Stimulated activated CD4-positive, alpha-beta T cell treated with anti-CD3 and anti-CD28 coated beads, Interleukin-4, amount 100 ng/mL, for 48 hours (primary cell): ENCODE measurements around the gene CFAP92.

Source experiments
- DNase-seq, 2 donors: peaks; one replicate each; pipeline ENCODE4 v3.0.0-alpha.2; 2020; ENCODE audit warnings: low read depth in 2 of 2

The CFAP92 gene

GRCh38 chr3:129005526-129006303, 11.8 kb upstream of the CFAP92 start:
- DNase-seq: no peak

- no peak for DNase-seq
Measured at GRCh38 chr3:129004639-129005295, 10.9 kb upstream of the CFAP92 start.

GRCh38 chr3:129003578-129004112, 9.8 kb upstream of the CFAP92 start:
- peak in 1 of 2 donors; percentile 23 for DNase-seq

DNA sequence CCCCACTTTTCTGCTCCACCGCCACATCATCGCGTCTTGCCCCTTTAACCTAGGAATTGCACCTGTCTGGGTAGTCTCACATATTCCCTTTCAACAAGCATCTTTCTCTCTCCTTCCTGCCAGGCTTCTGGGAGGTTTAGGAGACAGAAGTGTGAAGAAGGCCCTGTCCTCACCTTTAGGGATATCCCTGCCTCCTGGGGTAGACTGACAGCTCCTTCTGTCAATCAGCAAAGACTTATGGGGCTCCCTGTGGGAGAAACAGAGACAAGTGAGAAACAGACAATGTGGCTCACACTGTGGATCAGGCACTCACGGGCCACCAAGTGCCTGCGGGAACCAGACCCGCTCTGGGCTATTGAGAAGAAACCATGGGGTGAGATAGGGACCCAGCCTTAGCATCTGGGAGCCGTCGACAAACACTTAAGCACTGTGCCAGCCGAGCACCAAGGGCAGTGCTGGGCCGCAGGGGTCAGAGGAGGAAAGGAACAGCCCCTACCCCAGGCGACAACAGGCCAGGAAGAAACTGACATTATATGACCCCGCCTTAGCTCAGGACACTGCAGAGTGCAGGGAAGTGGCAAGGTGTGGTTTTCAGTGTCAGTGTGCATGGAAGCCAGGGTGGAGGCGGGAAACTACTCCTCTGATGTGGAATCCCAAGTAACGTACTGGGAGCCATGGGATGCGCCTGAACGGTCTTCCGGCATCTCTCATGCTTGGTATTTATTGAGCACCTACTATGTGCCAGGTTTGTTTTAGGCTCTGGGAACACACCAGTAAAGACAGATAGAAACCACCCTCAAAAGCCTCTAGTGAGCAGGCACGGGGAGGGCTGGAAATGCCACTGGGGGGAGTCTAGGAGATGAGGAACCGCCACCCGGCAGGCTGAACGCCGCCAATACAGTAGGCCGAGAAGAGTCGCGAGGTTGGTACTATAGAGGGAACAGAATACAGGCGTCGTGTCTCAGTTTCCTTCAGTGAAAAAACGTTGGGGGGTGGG, 9.0 kb upstream of the CFAP92 start:
- no peak for DNase-seq

DNA sequence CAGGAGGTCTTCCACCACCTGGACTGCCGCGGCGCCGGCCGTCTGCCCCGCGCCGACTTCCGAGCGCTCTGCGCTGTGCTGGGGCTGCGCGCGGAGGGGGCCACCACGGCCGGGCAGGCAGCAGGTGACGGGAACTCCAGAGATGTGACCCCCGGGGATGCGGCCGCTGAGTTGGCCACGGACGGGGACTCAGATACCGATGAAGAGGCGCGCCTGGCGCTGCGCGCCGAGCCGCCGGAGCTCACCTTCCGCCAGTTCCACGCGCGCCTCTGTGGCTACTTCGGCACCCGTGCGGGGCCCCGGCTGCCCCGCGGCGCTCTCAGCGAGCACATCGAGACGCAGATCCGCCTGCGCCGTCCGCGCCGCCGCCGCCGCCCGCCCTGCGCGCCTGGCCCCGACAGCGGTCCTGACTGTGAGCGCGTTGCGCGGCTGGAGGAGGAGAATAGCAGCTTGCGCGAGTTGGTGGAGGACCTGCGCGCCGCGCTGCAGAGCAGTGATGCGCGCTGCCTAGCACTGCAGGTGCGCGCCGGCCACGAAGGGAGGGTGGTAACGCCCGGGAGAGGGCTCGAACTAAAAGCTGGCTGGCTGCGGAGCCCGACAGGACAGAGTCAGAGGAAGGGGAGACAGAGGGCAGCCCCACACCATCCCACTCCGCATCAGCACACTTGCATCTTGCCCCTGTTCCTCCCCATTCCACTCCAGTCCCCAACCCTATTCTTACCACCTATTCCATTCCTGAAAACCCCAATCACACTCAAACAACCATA, 8.1 kb upstream of the CFAP92 start:
- peak in 1 of 2 donors; percentile 45 for DNase-seq

- DNase-seq: no peak
Measured at GRCh38 chr3:129001101-129001805, 7.4 kb upstream of the CFAP92 start, which contains the start of gene EFCC1. Gene EFCC1, plus strand, starts transcription at chr3:129001304. Its CDS starts 325 bp downstream, at chr3:129001629.

DNA sequence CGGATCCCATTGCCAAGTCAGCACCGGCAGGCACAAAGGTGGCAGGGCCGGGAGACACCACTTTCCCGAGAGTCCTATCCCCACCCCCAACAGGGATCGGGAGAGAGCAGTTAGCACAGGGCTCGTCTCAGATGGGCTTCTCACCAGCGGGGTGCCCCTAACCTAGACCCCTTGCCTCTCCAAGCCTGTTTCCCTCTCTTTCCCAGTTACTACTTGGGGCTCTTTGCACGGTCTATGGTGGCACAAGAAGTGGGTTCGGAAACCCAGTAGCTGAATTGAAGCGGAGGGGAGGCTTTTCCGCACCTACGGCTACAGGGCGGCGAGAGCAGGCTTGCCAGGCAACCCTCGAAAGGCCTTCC, 6.8 kb upstream of the CFAP92 start:
- DNase-seq: no peak

DNA sequence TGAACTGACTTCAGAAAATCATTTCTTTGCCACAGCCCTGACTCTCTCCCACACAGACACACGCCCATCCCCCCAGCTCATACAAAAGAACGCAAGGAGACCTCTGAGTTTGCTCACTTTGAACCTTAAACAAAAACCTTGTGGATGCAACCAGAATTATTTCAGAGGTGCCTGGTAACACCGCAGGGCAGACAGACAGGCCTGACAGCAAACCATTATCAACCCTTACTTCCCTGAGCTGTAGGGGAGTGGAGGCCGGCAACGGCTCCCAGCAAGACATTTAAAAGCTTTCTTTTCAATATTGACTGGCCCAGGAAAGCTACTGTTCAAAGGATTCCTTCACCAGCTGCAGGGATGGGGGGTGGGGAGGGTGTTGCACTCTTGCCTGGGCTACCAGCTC, 5.2 kb upstream of the CFAP92 start:
- no peak for DNase-seq

- no peak for DNase-seq
Measured at GRCh38 chr3:128998561-128998960, 4.7 kb upstream of the CFAP92 start.

DNA sequence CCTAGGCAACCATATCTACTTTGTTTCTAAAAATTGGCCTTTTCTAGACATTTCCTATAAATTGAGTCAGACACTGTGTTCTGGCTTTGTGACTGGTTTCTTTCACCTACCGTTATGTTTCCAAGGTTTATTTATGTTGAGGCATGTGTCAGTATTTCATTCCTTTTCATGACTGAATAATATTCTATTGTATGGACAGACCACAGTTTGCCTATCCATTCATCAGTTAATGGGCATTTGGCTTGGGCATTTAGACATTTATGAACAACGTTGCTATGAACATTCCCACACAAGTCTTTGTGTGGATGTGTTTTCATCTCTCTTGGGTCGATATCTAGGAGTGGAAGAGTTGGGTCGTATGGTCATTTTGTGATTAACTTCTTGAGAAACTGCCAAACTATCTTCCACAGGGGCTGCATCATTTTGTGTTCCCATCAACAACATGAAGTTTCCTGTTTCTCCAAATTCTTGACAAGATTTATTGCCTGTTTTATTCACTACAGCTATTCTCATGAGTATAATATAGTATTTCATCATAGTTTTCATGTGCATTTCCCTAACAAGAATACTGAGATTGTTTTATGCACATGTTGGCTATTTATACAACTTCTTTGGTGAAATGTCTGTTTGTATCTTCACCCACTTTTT, 3.7 kb upstream of the CFAP92 start:
- no peak for DNase-seq

GRCh38 chr3:128996726-128997125, 2.9 kb upstream of the CFAP92 start:
- no peak for DNase-seq

DNA sequence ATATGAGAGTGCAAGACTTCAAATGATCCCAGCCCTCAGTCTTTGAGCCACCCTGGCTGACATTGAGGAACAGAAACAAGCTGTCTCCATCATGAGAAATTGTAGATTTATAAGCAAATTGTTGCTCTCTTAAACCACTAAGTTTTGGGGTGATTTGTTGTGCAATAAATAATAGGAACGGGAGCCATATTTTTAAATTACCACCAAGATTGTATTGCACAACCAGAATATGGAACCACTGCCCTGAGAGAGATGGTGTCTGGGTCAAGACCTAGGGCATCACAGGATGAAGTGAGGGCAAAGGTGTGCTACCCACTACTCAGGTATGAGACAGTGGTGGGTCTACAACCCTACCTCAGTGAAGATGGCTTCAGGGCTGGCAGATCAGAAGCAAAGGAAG, 2.3 kb upstream of the CFAP92 start:
- no peak for DNase-seq

DNA sequence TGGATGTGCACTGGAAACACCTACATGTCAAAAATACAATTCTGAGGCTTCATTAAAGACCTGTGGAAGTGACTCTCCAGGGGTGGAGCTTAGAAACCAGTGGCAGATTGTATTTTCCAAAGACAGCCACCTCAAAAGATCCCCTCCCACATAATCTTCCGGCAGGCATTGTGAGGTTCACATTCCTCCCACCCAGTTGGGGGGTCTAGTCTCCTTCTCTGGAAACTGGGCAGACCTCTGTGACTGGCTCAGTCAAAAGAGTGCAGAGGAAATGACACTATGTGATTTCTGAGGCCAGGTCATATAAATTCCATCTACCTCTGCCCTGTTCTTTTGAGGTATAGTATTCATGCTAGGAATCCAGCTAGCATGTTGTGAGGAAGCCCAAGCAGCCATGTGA, 1.9 kb upstream of the CFAP92 start:
- DNase-seq: no peak

- DNase-seq: no peak
Measured at GRCh38 chr3:128994581-128995546, 988 bp upstream of the CFAP92 start.

- DNase-seq: no peak
Measured at GRCh38 chr3:128994173-128994512, 267 bp upstream of the CFAP92 start.

- DNase-seq: no peak
Measured at GRCh38 chr3:128992926-128993460, 883 bp downstream of the CFAP92 start.

- no peak for DNase-seq
Measured at GRCh38 chr3:128991355-128991895, 2.5 kb downstream of the CFAP92 start.

- DNase-seq: no peak
Measured at GRCh38 chr3:128988286-128988685, 5.6 kb downstream of the CFAP92 start.
